ENCODE results near the gene CRLF2. TPM values are rescaled to one million over a fixed set of nuclear protein-coding genes. Genes with fewer than 3 reads are reported as not detected.
A peak's percentile ranks its signal among the peaks of the same experiment; 100 is the strongest.
"Not testable (repeated sequence)": the region's sequence is repeated elsewhere in the genome, so short reads cannot be mapped to it uniquely, and the experiment has no call there.

Gene CRLF2
- polyA plus RNA-seq, 1 experiment = not detected

GRCh38 chrX:1210844-1211243 lies 1.6 kb downstream of the CRLF2 start:
- no peak overlapping the region for H3K4me3 ChIP-seq (ENCODE audit: low read depth, low read length)
- DNase-seq (ENCODE audit: low read depth) = no peak
- H3K27me3 ChIP-seq (ENCODE audit: control insufficient read depth, insufficient read depth, low read length) = no peaks in the 10 kb centered on the region
- TF ChIP-seq, protein P1, sequence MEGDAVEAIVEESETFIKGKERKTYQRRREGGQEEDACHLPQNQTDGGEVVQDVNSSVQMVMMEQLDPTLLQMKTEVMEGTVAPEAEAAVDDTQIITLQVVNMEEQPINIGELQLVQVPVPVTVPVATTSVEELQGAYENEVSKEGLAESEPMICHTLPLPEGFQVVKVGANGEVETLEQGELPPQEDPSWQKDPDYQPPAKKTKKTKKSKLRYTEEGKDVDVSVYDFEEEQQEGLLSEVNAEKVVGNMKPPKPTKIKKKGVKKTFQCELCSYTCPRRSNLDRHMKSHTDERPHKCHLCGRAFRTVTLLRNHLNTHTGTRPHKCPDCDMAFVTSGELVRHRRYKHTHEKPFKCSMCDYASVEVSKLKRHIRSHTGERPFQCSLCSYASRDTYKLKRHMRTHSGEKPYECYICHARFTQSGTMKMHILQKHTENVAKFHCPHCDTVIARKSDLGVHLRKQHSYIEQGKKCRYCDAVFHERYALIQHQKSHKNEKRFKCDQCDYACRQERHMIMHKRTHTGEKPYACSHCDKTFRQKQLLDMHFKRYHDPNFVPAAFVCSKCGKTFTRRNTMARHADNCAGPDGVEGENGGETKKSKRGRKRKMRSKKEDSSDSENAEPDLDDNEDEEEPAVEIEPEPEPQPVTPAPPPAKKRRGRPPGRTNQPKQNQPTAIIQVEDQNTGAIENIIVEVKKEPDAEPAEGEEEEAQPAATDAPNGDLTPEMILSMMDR (IDR thresholded peaks at IDR 0.05; ENCODE audit: insufficient read depth, low read depth, low read length) = no peak
- CTCF ChIA-PET = no interaction called here
- POLR2A ChIA-PET = no interaction called here
- H3K36me3 ChIP-seq (ENCODE audit: control insufficient read depth, insufficient read depth, low read length) = no peaks in the 10 kb centered on the region

DNA sequence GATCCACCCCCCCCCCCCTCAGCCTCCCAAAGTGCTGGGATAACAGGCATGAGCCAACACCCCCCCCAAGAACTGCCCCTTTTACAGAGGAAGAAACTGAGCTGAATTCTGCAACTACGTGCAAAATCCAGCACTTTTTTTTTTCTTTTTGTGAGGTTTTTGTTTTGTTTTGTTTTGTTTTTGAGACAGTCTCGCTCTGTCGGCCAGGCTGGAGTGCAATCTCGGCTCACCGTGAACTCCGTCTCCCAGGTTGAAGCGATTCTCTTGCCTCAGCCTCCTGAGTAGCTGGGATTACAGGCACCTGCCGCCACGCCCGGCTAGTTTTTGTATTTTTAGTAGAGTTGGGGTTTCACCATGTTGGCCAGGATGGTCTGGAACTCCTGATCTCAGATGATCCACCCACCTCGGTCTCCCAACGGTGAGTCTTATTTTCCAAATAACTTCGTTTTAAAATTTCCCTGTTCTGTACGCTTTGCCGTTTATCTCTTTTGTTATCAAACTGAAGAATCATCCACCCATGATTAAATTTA lies 4.9 kb downstream of the CRLF2 start:
- POLR2A ChIA-PET = no interaction called here
- H3K36me3 ChIP-seq (ENCODE audit: control insufficient read depth, insufficient read depth, low read length) = no peaks in the 10 kb centered on the region
- TF ChIP-seq, protein P1 (IDR thresholded peaks at IDR 0.05; ENCODE audit: insufficient read depth, low read depth, low read length) = no peak
- no peak for DNase-seq (ENCODE audit: low read depth)
- CTCF ChIA-PET = no interaction called here
- no peak overlapping the region for H3K4me3 ChIP-seq (ENCODE audit: low read depth, low read length)
- no peaks in the 10 kb centered on the region for H3K27me3 ChIP-seq (ENCODE audit: control insufficient read depth, insufficient read depth, low read length)

GRCh38 chrX:1205681-1206611 lies 6.5 kb downstream of the CRLF2 start:
- no peaks in the 10 kb centered on the region for H3K36me3 ChIP-seq (ENCODE audit: control insufficient read depth, insufficient read depth, low read length)
- TF ChIP-seq, protein P1 (IDR thresholded peaks at IDR 0.05; ENCODE audit: insufficient read depth, low read depth, low read length) = no peak
- DNase-seq (ENCODE audit: low read depth) = peak; percentile 78
- POLR2A ChIA-PET = no interaction called here
- H3K27me3 ChIP-seq (ENCODE audit: control insufficient read depth, insufficient read depth, low read length) = no peaks in the 10 kb centered on the region
- CTCF ChIA-PET = no interaction called here
- no peak overlapping the region; the same call in 1 of the 2 replicates for H3K4me3 ChIP-seq (ENCODE audit: low read depth, low read length)

GRCh38 chrX:1202251-1202650 lies 10.2 kb downstream of the CRLF2 start:
- ChIA-PET CTCF (no interaction called here), POLR2A (no interaction called here)
- TF ChIP-seq, protein P1 (IDR thresholded peaks at IDR 0.05; ENCODE audit: insufficient read depth, low read depth, low read length) = no peak

GRCh38 chrX:1196436-1196835 lies 16.0 kb downstream of the CRLF2 start:
- H3K4me3 ChIP-seq (ENCODE audit: low read depth, low read length) = no peak overlapping the region
- TF ChIP-seq, protein P1 (IDR thresholded peaks at IDR 0.05; ENCODE audit: insufficient read depth, low read depth, low read length) = no peak
- no peaks in the 10 kb centered on the region for H3K36me3 ChIP-seq (ENCODE audit: control insufficient read depth, insufficient read depth, low read length)
- CTCF ChIA-PET = no interaction called here
- POLR2A ChIA-PET = no interaction called here
- DNase-seq (ENCODE audit: low read depth) = no peak
- H3K27me3 ChIP-seq (ENCODE audit: control insufficient read depth, insufficient read depth, low read length) = no peaks in the 10 kb centered on the region

More at GRCh38 chrX:1202251-1202650, 10.2 kb downstream of the CRLF2 start:
- Histone ChIP-seq H3K36me3 (ENCODE audit: control insufficient read depth, insufficient read depth, low read length) (no peaks in the 10 kb centered on the region), H3K27me3 (ENCODE audit: control insufficient read depth, insufficient read depth, low read length) (no peaks in the 10 kb centered on the region), H3K4me3 (ENCODE audit: low read depth, low read length) (no peak overlapping the region)
- no peak for DNase-seq (ENCODE audit: low read depth)

DNA sequence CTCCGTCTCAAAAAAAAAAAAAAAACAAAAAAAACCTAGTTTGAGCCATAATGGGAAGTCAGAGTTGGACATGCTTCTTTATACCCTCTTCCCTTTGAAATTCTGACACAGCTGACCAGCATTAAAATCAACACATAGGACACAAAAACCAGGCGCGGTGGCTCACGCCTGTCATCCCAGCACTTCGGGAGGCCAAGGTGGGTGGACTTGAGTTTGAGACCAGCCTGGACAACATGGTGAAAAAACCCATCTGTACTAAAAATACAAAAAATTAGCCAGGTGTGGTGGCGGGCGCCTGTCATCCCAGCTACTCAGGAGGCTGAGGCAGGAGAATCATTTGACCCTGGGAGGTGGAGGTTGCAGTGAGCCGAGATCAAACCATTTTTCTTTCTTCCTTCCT lies 20.3 kb downstream of the CRLF2 start:
- CTCF ChIA-PET; POLR2A ChIA-PET; H3K27me3 ChIP-seq (ENCODE audit: control insufficient read depth, insufficient read depth, low read length); H3K4me3 ChIP-seq (ENCODE audit: low read depth, low read length); DNase-seq (ENCODE audit: low read depth); H3K36me3 ChIP-seq (ENCODE audit: control insufficient read depth, insufficient read depth, low read length): not testable (repeated sequence)
